GM19035 (cell line): ENCODE data around the gene NDUFA5.

Experiments
- ATAC-seq: cut with Tn5 transposase; IDR thresholded peaks from one replicate; pipeline ENCODE4 v1.9.1; 2021; ENCODE audit not compliant: unreplicated experiment

The NDUFA5 gene

GRCh38 chr7:123557398-123558288 lies at the start of gene NDUFA5:
Gene NDUFA5 (minus strand): TSS chr7:123557818. CDS start chr7:123557795, 23 bp downstream.
- peak; percentile 99 for ATAC-seq

- ATAC-seq = no peak
Observed at GRCh38 chr7:123604739-123605138, 47.1 kb upstream of the NDUFA5 start.

GRCh38 chr7:123602648-123603047 lies 45.0 kb upstream of the NDUFA5 start:
- ATAC-seq = no peak

- no peak for ATAC-seq
Observed at GRCh38 chr7:123601530-123601929, 43.9 kb upstream of the NDUFA5 start, which contains the start of gene ASB15. Gene ASB15 (plus strand): TSS chr7:123601821. CDS start chr7:123614503, 12,682 bp downstream.

- ATAC-seq = no peak
Observed at GRCh38 chr7:123600876-123601275, 43.3 kb upstream of the NDUFA5 start.

GRCh38 chr7:123599766-123600165 lies 42.1 kb upstream of the NDUFA5 start:
- no peak for ATAC-seq

- no peak for ATAC-seq
Observed at GRCh38 chr7:123598657-123599056, 41.0 kb upstream of the NDUFA5 start.

- ATAC-seq = no peak
Observed at GRCh38 chr7:123594813-123595241, 37.2 kb upstream of the NDUFA5 start.

- ATAC-seq = no peak
Observed at GRCh38 chr7:123588376-123588775, 30.8 kb upstream of the NDUFA5 start.

- no peak for ATAC-seq
Observed at GRCh38 chr7:123583821-123584220, 26.2 kb upstream of the NDUFA5 start.

- no peak for ATAC-seq
Observed at GRCh38 chr7:123581162-123581459, 23.5 kb upstream of the NDUFA5 start.

GRCh38 chr7:123580406-123581161 lies 23.0 kb upstream of the NDUFA5 start:
- ATAC-seq = peak; percentile 93

- ATAC-seq = no peak
Observed at GRCh38 chr7:123579416-123579815, 21.8 kb upstream of the NDUFA5 start.

- ATAC-seq = no peak
Observed at GRCh38 chr7:123573896-123574467, 16.4 kb upstream of the NDUFA5 start.

- ATAC-seq = no peak
Observed at GRCh38 chr7:123573341-123573740, 15.7 kb upstream of the NDUFA5 start.

- no peak for ATAC-seq
Observed at GRCh38 chr7:123571684-123572083, 14.1 kb upstream of the NDUFA5 start.

GRCh38 chr7:123571187-123571586 lies 13.6 kb upstream of the NDUFA5 start:
- no peak for ATAC-seq

- ATAC-seq = no peak
Observed at GRCh38 chr7:123570390-123571182, 13.0 kb upstream of the NDUFA5 start.

GRCh38 chr7:123569352-123570010 lies 11.9 kb upstream of the NDUFA5 start:
- no peak for ATAC-seq

- no peak for ATAC-seq
Observed at GRCh38 chr7:123562121-123562520, 4.5 kb upstream of the NDUFA5 start.
